Activated T-helper 2 cell treated with anti-CD3 and anti-CD28 coated beads, Interferon-gamma antibody, Interleukin-2, Interleukin-4, amounts not matched to agents 10 μg/mL and 5 μg/mL and 100 μg/mL, durations not matched to agents 14 hours and 24 hours and 36 hours (primary cell): ENCODE results near the gene TSPAN32. TPM values are rescaled to one million over a fixed set of nuclear protein-coding genes. Genes with fewer than 3 reads are reported as not detected.

Experiments used
- DNase-seq: peaks from one replicate; pipeline ENCODE4 v3.0.0; 2021; ENCODE audit warnings: low spot score
- H3K27ac Mint-ChIP-seq: one replicate; pipeline ENCODE4 v1.8.0; 2021; ENCODE audit warnings: mixed read lengths
- H3K27me3 Mint-ChIP-seq: one replicate; pipeline ENCODE4 v1.8.0; 2021; ENCODE audit warnings: low read depth, mixed read lengths
- H3K36me3 Mint-ChIP-seq: one replicate; pipeline ENCODE4 v1.8.0; 2021; ENCODE audit warnings: low read depth, mixed read lengths
- H3K4me1 Mint-ChIP-seq: one replicate; pipeline ENCODE4 v1.8.0; 2021; ENCODE audit warnings: low read depth, mixed read lengths
- H3K4me3 Mint-ChIP-seq: one replicate; pipeline ENCODE4 v1.8.0; 2021; ENCODE audit warnings: low read depth, mild to moderate bottlenecking, moderate library complexity, mixed read lengths
- H3K9me3 Mint-ChIP-seq: one replicate; pipeline ENCODE4 v1.8.0; 2021; ENCODE audit warnings: mixed read lengths
- intact Hi-C: fragments of 100-400 bp; cut with micrococcal nuclease; formaldehyde crosslinking; loops from one replicate; pipeline ENCODE4 v1.15.1; 2023
- total RNA-seq: library from RNA; stranded (reverse); gene quantifications from 2 replicates; pipeline ENCODE4 v1.2.3, GENCODE V29; 2022

TSPAN32 gene
- total RNA-seq, 1 donor from 2014 or later, result 4.6 TPM

- no peak for DNase-seq
- intact Hi-C loops, result no loop called here
- Mint-ChIP-seq H3K9me3 (no peaks in the 10 kb centered on the region), H3K4me1 (no peaks in the 10 kb centered on the region), H3K27me3 (no peaks in the 10 kb centered on the region), H3K36me3 (no peaks in the 10 kb centered on the region), H3K4me3 (no peak overlapping the region), H3K27ac (no peak overlapping the region)
Measured at GRCh38 chr11:2313051-2313951, 11.5 kb downstream of the TSPAN32 start.

DNA sequence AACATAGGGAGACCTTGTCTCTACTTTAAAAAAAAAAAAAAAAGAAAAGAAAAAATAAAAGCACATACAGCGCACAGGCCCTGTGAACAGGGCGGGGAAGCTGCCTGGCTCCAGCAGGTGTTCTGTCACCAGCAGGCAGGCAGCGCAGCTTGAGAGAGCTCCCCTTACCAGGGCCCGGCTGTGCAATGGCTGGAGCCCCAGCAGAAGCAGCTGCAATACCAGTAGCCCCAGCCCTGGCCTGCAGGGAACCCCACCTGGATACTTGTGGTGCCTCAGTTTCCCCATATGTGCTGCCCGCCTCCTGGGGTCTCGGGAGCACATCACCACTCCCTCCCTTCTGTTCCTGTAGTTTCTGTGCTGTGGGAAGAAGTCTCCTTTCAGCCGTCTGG lies 12.3 kb downstream of the TSPAN32 start:
- Mint-ChIP-seq H3K27me3 (no peaks in the 10 kb centered on the region), H3K4me1 (no peaks in the 10 kb centered on the region), H3K4me3 (no peak overlapping the region), H3K27ac (no peak overlapping the region), H3K36me3 (no peaks in the 10 kb centered on the region), H3K9me3 (no peaks in the 10 kb centered on the region)
- intact Hi-C loops, result no loop called here
- DNase-seq, result no peak

GRCh38 chr11:2314525-2315394 lies 12.9 kb downstream of the TSPAN32 start:
- H3K36me3 Mint-ChIP-seq, result no peaks in the 10 kb centered on the region
- H3K4me3 Mint-ChIP-seq, result no peak overlapping the region
- no peak overlapping the region for H3K27ac Mint-ChIP-seq
- intact Hi-C loops, result no loop called here
- no peak for DNase-seq
- no peaks in the 10 kb centered on the region for H3K27me3 Mint-ChIP-seq
- no peaks in the 10 kb centered on the region for H3K9me3 Mint-ChIP-seq
- H3K4me1 Mint-ChIP-seq, result no peaks in the 10 kb centered on the region

DNA sequence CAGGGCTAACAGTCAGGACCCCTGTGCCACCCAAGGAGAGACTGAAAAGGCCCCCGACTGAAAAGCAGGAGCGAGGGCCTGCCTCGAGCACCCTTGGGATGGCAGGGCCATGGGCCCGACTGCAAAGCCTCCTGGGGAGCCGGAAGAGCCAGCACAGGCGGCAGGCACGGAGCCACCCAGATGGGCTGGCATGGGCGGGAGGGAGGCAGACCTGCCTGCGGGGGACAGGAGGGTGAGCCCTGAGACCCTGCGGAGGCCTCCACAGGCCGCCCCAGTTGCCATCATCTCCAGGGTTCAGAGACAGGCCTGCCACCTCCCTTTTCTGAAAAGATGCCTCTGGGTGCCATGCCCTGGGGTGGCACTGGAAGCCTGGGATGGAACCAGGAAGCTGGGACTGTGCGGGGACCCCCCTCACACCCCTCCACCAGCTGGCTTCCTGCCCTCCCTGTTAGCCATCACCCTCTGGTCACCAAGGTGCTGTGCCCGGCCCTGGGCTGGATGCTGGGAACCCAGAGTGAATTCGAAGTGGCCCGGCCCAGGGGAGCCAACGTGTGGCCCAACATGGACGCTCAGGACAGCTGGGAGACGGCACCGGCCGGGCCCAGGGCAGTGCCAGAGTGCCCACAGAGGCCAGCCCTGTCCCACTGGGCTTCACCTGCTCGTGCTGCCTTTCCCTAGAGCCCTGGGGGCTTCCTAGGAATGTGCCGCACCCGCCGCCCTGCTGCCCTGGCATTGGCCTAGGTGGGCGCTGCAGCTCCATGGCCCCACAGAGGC lies 13.8 kb downstream of the TSPAN32 start:
- Mint-ChIP-seq H3K4me3 (no peak overlapping the region), H3K4me1 (no peaks in the 10 kb centered on the region), H3K9me3 (no peaks in the 10 kb centered on the region), H3K27ac (no peak overlapping the region), H3K36me3 (no peaks in the 10 kb centered on the region), H3K27me3 (no peaks in the 10 kb centered on the region)
- intact Hi-C loops, result no loop called here
- no peak for DNase-seq

DNA sequence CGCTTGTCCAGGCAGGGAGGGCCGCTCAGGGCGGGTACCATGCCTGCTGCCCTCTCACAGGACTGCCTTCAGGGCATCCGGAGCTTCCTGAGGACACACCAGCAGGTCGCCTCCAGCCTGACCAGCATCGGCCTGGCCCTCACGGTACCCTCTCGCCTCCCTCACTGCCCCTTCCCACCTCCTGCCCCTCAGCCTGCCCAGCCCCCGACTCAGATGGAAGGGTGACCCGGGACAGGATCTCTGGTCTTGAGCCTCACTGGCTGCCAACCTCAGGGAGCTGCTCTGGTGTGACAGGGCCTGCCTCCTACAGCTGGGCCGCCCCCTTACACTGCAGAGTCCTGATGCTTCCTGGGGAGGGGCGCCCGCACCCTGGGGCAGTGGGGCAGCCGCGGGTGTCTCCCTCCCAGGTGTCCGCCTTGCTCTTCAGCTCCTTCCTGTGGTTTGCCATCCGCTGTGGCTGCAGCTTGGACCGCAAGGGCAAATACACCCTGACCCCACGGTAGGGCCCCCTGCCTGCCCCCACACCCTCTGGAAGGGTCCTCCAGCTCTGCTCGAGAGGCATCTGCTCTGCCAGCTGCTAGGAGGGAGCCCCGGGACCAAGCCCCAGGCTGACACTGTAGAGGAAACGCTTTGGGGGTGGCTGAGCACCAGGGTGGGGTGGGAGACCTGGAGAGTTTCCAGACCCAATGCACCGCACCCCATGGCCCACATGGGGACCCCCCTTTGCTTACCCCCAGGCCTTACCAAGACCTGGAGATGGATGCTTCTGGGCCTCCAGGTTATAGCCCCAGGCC lies 14.6 kb downstream of the TSPAN32 start:
- Mint-ChIP-seq H3K4me3 (no peak overlapping the region), H3K27me3 (no peaks in the 10 kb centered on the region), H3K4me1 (no peaks in the 10 kb centered on the region), H3K27ac (no peak overlapping the region), H3K9me3 (no peaks in the 10 kb centered on the region), H3K36me3 (no peaks in the 10 kb centered on the region)
- DNase-seq, result no peak
- intact Hi-C loops, result no loop called here

DNA sequence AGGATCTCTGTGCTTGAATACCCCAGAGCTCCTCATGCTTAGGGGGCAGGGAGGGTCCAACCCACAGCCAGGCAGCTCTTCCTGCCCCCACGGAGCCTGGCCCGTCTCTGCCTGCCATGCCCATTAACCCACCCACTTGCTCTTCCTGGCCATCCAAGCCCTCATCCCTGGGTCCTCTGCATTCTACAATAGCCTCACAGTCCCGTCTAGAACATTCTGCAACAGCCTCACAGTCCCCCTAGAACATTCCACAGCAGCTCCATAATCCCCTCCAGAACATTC lies 15.1 kb downstream of the TSPAN32 start:
- intact Hi-C loops, result no loop called here
- H3K4me3 Mint-ChIP-seq, result no peak overlapping the region
- no peaks in the 10 kb centered on the region for H3K36me3 Mint-ChIP-seq
- H3K27me3 Mint-ChIP-seq, result no peaks in the 10 kb centered on the region
- H3K27ac Mint-ChIP-seq, result no peak overlapping the region
- H3K4me1 Mint-ChIP-seq, result no peaks in the 10 kb centered on the region
- no peak for DNase-seq
- no peaks in the 10 kb centered on the region for H3K9me3 Mint-ChIP-seq

DNA sequence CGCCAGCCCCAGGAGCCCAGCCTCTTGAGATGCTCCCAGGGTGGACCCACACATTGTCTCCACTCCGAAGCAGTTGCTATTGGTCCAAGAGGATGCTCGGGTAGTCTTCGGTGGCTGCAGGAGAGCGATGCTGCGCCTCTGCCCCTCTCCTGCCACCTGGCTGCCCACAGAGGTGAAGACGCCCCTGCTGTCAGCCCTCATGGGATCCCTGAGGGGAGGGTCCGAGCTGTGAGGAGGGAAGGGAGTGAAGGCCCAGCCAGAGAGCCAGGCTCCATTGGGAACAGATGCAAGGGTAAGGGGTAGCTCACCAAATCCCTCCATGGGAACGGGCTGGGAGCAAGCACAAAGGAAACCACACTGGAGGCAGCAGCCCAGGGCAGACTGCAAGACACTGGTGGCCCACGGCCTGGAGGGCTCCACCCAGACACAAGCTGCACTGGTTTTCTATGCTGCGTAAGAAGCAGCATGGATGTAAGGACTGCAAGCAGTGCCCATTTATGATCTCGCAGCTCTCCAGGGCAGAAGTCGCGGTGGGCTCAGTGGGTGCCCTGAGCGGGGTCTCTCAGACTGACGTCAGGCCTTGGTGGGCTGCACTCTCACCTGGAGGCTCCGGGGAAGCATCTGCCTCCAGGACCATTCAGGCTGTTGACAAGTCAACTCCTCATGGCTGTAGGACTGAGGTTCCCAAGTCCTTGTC lies 15.7 kb downstream of the TSPAN32 start:
- no peak overlapping the region for H3K27ac Mint-ChIP-seq

DNA sequence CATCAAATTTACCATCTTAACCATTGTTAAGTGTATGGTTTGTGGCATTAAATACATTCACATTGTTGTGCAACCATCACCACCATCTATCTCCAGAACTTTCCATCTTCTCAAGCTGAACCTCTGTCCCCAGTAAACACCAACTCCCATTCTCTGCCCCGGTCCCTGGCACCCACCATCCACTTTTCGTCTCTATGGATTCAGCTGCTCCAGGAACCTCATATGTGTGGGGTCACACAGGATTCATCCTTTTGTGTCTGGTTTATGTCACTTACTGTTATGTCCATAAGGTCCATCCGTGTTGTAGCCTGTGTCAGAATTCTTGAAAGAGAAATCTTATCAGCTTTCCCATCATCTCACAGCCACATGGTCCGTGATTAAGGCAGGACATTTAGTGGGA lies 16.3 kb downstream of the TSPAN32 start:
- H3K27me3 Mint-ChIP-seq, result peaks cover 1% of the 10 kb centered on the region
- H3K4me3 Mint-ChIP-seq, result no peak overlapping the region
- intact Hi-C loops, result no loop called here
- no peaks in the 10 kb centered on the region for H3K36me3 Mint-ChIP-seq
- no peaks in the 10 kb centered on the region for H3K4me1 Mint-ChIP-seq
- no peaks in the 10 kb centered on the region for H3K9me3 Mint-ChIP-seq
- DNase-seq, result no peak
- no peak overlapping the region for H3K27ac Mint-ChIP-seq

More for the DNA sequence above, 15.7 kb downstream of the TSPAN32 start:
- intact Hi-C loops, result no loop called here
- Mint-ChIP-seq H3K4me1 (no peaks in the 10 kb centered on the region), H3K9me3 (no peaks in the 10 kb centered on the region), H3K36me3 (no peaks in the 10 kb centered on the region), H3K27me3 (no peaks in the 10 kb centered on the region), H3K4me3 (no peak overlapping the region)
- DNase-seq, result no peak

- H3K4me1 Mint-ChIP-seq, result no peaks in the 10 kb centered on the region
- H3K9me3 Mint-ChIP-seq, result no peaks in the 10 kb centered on the region
- intact Hi-C loops, result no loop called here
- H3K4me3 Mint-ChIP-seq, result no peak overlapping the region
- H3K36me3 Mint-ChIP-seq, result no peaks in the 10 kb centered on the region
- H3K27ac Mint-ChIP-seq, result no peak overlapping the region
- H3K27me3 Mint-ChIP-seq, result peaks cover 7% of the 10 kb centered on the region
- no peak for DNase-seq
Measured at GRCh38 chr11:2318707-2319106, 16.9 kb downstream of the TSPAN32 start.

DNA sequence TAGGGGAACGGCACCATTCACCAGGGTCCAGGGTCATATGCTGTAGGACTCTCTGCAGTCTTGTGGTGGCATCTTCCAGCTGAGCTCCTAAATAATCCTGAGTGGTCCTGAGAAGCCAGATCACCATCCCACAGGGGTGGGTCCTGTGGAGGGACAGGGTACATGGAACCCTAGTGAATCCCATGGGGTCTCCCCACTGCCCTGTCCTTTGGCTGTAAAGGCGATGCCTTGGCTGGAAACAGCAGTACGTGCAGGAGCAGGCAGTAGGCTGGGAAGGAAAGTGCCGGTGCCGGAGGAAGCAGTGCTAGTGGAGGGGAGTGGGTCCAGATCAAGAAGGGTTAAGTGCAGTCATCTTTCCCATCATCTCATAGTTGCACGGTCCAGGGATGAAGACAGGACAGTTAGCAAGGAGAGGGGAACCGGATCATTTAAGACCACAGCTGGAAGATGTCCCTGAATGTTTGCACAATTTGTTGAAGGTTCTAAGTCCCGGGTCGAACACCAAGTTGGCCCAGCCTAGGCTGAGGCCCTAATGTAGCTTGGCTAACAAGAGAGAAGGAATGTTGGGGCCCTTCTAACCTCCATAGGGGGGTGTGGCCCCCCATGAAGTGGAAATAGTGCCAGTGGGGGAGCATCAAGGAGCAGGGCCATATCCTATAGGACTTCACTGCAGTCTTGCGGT lies 18.1 kb downstream of the TSPAN32 start:
- no peak overlapping the region for H3K4me3 Mint-ChIP-seq
- no peaks in the 10 kb centered on the region for H3K9me3 Mint-ChIP-seq
- no peaks in the 10 kb centered on the region for H3K4me1 Mint-ChIP-seq
- no peaks in the 10 kb centered on the region for H3K36me3 Mint-ChIP-seq
- H3K27ac Mint-ChIP-seq, result no peak overlapping the region
- intact Hi-C loops, result no loop called here
- peaks cover 7% of the 10 kb centered on the region for H3K27me3 Mint-ChIP-seq
- no peak for DNase-seq

DNA sequence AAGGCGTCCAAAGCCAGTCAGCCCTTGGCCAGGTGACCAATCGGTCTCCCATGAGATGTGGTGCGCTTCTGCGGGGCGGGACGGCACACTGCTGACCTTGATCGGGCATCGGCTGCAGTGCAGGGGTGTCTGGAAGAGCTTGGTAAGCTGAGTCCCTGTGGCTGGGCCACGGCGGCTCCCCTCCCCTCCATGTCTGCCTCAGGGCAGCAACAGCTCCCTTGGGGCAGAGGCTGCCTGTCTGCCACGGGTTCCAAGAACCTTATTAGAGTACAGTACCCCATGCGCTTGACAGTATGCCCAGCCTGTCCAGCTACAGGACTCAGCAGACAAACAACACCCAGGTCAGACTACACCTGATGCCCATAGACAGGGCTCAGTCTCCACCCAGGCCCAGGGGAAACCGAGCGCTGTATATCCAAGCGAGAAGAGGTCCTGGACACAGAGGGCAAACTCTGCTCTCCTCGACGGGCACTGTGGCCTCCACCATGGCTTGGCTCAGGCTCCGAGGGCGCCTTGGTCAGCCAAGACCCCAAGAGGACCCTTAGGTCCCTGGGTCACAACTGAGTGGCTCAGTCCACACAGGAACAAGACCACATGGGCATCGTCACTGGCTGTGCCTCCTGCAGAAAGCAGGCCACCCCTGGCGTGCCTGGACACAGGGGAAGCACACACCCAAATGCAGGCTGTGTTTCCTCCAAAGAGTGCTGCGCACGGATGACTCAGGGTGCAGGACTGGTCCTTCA lies 18.9 kb downstream of the TSPAN32 start:
- Mint-ChIP-seq H3K9me3 (no peaks in the 10 kb centered on the region), H3K36me3 (no peaks in the 10 kb centered on the region), H3K4me1 (no peaks in the 10 kb centered on the region), H3K27ac (no peak overlapping the region), H3K4me3 (no peak overlapping the region), H3K27me3 (peaks cover 7% of the 10 kb centered on the region)
- intact Hi-C loops, result no loop called here
- DNase-seq, result no peak
